RPMI8226 (cell line): ENCODE measurements around the gene GDPD4.

Source experiments
- DNase-seq: peaks from one replicate; pipeline ENCODE4 v3.0.0-alpha.2; 2015

GDPD4 gene

GRCh38 chr11:77289737-77290136, 11.7 kb downstream of the GDPD4 start:
- no peak for DNase-seq

GRCh38 chr11:77287615-77288273, 13.7 kb downstream of the GDPD4 start:
- DNase-seq: no peak

GRCh38 chr11:77287136-77287535, 14.3 kb downstream of the GDPD4 start:
- no peak for DNase-seq

GRCh38 chr11:77284476-77285468, 16.7 kb downstream of the GDPD4 start:
- DNase-seq: no peak

GRCh38 chr11:77283101-77283500, 18.4 kb downstream of the GDPD4 start:
- no peak for DNase-seq

- no peak for DNase-seq
Observed at GRCh38 chr11:77278595-77279506, 22.6 kb downstream of the GDPD4 start.

- no peak for DNase-seq
Observed at GRCh38 chr11:77276271-77276670, 25.2 kb downstream of the GDPD4 start.

GRCh38 chr11:77270921-77271320, 30.6 kb downstream of the GDPD4 start:
- no peak for DNase-seq

- no peak for DNase-seq
Observed at GRCh38 chr11:77269484-77270123, 31.9 kb downstream of the GDPD4 start.

GRCh38 chr11:77267962-77268361, 33.5 kb downstream of the GDPD4 start:
- DNase-seq: no peak

- no peak for DNase-seq
Observed at GRCh38 chr11:77266766-77267165, 34.7 kb downstream of the GDPD4 start.

GRCh38 chr11:77262803-77263202, 38.7 kb downstream of the GDPD4 start:
- no peak for DNase-seq

GRCh38 chr11:77259641-77260040, 41.8 kb downstream of the GDPD4 start:
- DNase-seq: no peak

- no peak for DNase-seq
Observed at GRCh38 chr11:77253690-77254089, 47.8 kb downstream of the GDPD4 start.

GRCh38 chr11:77252555-77253270, 48.8 kb downstream of the GDPD4 start:
- DNase-seq: no peak

- DNase-seq: no peak
Observed at GRCh38 chr11:77250881-77251640, 50.4 kb downstream of the GDPD4 start.

- no peak for DNase-seq
Observed at GRCh38 chr11:77249427-77249826, 52.1 kb downstream of the GDPD4 start.

- DNase-seq: no peak
Observed at GRCh38 chr11:77244277-77245027, 57.0 kb downstream of the GDPD4 start.

GRCh38 chr11:77236901-77237300, 64.6 kb downstream of the GDPD4 start:
- DNase-seq: no peak

GRCh38 chr11:77233011-77233410, 68.5 kb downstream of the GDPD4 start:
- DNase-seq: no peak
